H1 (cell line): ENCODE data around the gene FRK. TPM values are rescaled to one million over a fixed set of nuclear protein-coding genes. Genes with fewer than 3 reads are reported as not detected.

Source experiments
- CTCF ChIA-PET: fragments of 300-600 bp; sonication (Branson Sonifier 250); formaldehyde crosslinking; loops from one replicate; lab custom pipeline; 2021; ENCODE audit not compliant: partially characterized antibody; lab: Charles Lee
- POLR2A ChIA-PET: fragments of 300-600 bp; sonication (Branson Sonifier 250); formaldehyde crosslinking; loops from one replicate; lab custom pipeline; 2021; ENCODE audit warnings: inconsistent platforms; ENCODE audit not compliant: partially characterized antibody; lab: Charles Lee
- DNase-seq, 2 experiments: peaks; one replicate each; pipeline versions ENCODE4 v3.0.0 to v3.0.0-alpha.2; 2010 to 2022; ENCODE audit warnings: low spot score in 2 of 2, low read depth in 1 of 2, mixed read lengths in 1 of 2
- FAIRE-seq: peaks from 2 replicates; lab custom pipeline; 2011; peaks lifted over from hg19 to GRCh38; lab: Jason Lieb, UNC
- H2AFZ ChIP-seq: 2 replicates; pipeline ENCODE4 v1.8.1; 2012; ENCODE audit warnings: low read length, inconsistent platforms
- H2AK5ac ChIP-seq: 2 replicates; pipeline ENCODE4 v1.6.1; 2013; ENCODE audit warnings: low read depth, low read length
- H2BK120ac ChIP-seq: replicated peaks from 2 replicates; pipeline ENCODE3; 2013; ENCODE audit warnings: low read depth, low read length, inconsistent platforms
- H2BK12ac ChIP-seq: 2 replicates; pipeline ENCODE4 v1.6.1; 2013; ENCODE audit warnings: low read depth, low read length
- H2BK15ac ChIP-seq: 2 replicates; pipeline ENCODE4 v1.6.1; 2013; ENCODE audit warnings: low read length
- H2BK20ac ChIP-seq: 2 replicates; pipeline ENCODE4 v1.6.1; 2013; ENCODE audit warnings: low read length
- H2BK5ac ChIP-seq: 2 replicates; pipeline ENCODE4 v1.6.1; 2013; ENCODE audit warnings: low read depth, low read length
- H3K14ac ChIP-seq: 2 replicates; pipeline ENCODE4 v1.6.1; 2013; ENCODE audit warnings: inconsistent platforms; ENCODE audit not compliant: insufficient read length
- H3K18ac ChIP-seq: 2 replicates; pipeline ENCODE4 v1.6.1; 2013; ENCODE audit warnings: low read length; ENCODE audit errors: extremely low read depth
- H3K23ac ChIP-seq: 2 replicates; pipeline ENCODE4 v1.6.1; 2013; ENCODE audit warnings: inconsistent platforms; ENCODE audit not compliant: insufficient read length
- H3K23me2 ChIP-seq: 2 replicates; pipeline ENCODE4 v1.6.1; 2013; ENCODE audit warnings: low read depth, low read length
- H3K27ac ChIP-seq: 2 replicates; pipeline ENCODE4 v1.6.1; 2011; ENCODE audit warnings: low read depth, low read length, inconsistent platforms
- H3K27me3 ChIP-seq, 4 experiments: replicated peaks in 1 of 4; 1 replicate in 1 of 4; 2 replicates in 3 of 4; pipeline versions ENCODE4 v1.6.1 to v1.8.1; 2011 to 2013; ENCODE audit warnings: low read length in 3 of 4, mild to moderate bottlenecking in 3 of 4, inconsistent platforms in 2 of 4, mixed read lengths in 2 of 4, moderate library complexity in 1 of 4; ENCODE audit not compliant: control insufficient read depth in 3 of 4, insufficient read depth in 3 of 4; ENCODE audit errors: extremely low read depth in 1 of 4
- H3K36me3 ChIP-seq, 4 experiments: 2 replicates each; pipeline versions ENCODE4 v1.6.1 to v1.8.1; 2011 to 2013; ENCODE audit warnings: mild to moderate bottlenecking in 4 of 4, low read length in 3 of 4, moderate library complexity in 2 of 4, control low read depth in 1 of 4, inconsistent platforms in 1 of 4; ENCODE audit not compliant: insufficient read depth in 4 of 4, control insufficient read depth in 2 of 4
- H3K4ac ChIP-seq: replicated peaks from 2 replicates; pipeline ENCODE3; 2013; ENCODE audit warnings: low read length, low read depth, mixed read lengths, inconsistent platforms; ENCODE audit not compliant: insufficient read length
- H3K4me1 ChIP-seq, 4 experiments: replicated peaks in 1 of 4; 1 replicate in 1 of 4; 2 replicates in 3 of 4; pipeline versions ENCODE4 v1.6.1 to v1.8.1; 2011 to 2013; ENCODE audit warnings: low read length in 3 of 4, inconsistent platforms in 2 of 4, mixed read lengths in 1 of 4; ENCODE audit not compliant: insufficient read depth in 4 of 4, control insufficient read depth in 3 of 4
- H3K4me2 ChIP-seq, 2 experiments: 2 replicates each; pipeline versions ENCODE4 v1.6.1 to v1.8.1; 2011 to 2013; ENCODE audit warnings: low read depth in 2 of 2, low read length in 2 of 2, control low read depth in 1 of 2, inconsistent platforms in 1 of 2, mild to moderate bottlenecking in 1 of 2; ENCODE audit not compliant: insufficient read depth in 1 of 2
- H3K4me3 ChIP-seq, 4 experiments: fragments of 200-600, 300-600 bp in 1 of 4; sonication (generic), shearing (Covaris generic), sonication (Bioruptor Twin) in 1 of 4; 2 replicates each; pipeline versions ENCODE4 v1.5.1 to v1.8.1; 2011 to 2016; ENCODE audit warnings: low read length in 4 of 4, low read depth in 3 of 4, control low read depth in 2 of 4, inconsistent platforms in 2 of 4, mild to moderate bottlenecking in 2 of 4, mixed read lengths in 1 of 4, moderate library complexity in 1 of 4; ENCODE audit not compliant: insufficient read depth in 2 of 4; ENCODE audit errors: extremely low read depth in 1 of 4
- H3K56ac ChIP-seq: replicated peaks from 2 replicates; pipeline ENCODE3; 2013; ENCODE audit warnings: low read depth, mild to moderate bottlenecking, mixed read lengths, low read length, inconsistent platforms; ENCODE audit not compliant: insufficient read length
- H3K79me1 ChIP-seq: 2 replicates; pipeline ENCODE4 v1.6.1; 2013; ENCODE audit warnings: low read depth, low read length, control low read depth
- H3K79me2 ChIP-seq, 2 experiments: 2 replicates each; pipeline versions ENCODE4 v1.6.1 to v1.8.1; 2012 to 2013; ENCODE audit warnings: low read length in 2 of 2, mild to moderate bottlenecking in 2 of 2, inconsistent platforms in 1 of 2; ENCODE audit not compliant: insufficient read depth in 2 of 2, control insufficient read depth in 1 of 2
- H3K9ac ChIP-seq, 4 experiments: replicated peaks in 1 of 4; 1 replicate in 1 of 4; 2 replicates in 3 of 4; pipeline versions ENCODE4 v1.6.1 to v1.8.1; 2011 to 2013; ENCODE audit warnings: low read depth in 3 of 4, low read length in 3 of 4, control low read depth in 2 of 4, mild to moderate bottlenecking in 2 of 4, moderate library complexity in 2 of 4, inconsistent platforms in 1 of 4; ENCODE audit errors: extremely low read depth in 1 of 4
- H3K9me3 ChIP-seq, 2 experiments: 2 replicates each; pipeline versions ENCODE4 v1.6.1 to v1.8.1; 2012 to 2013; ENCODE audit warnings: mild to moderate bottlenecking in 2 of 2, moderate library complexity in 2 of 2, control low read depth in 1 of 2, inconsistent platforms in 1 of 2, low read depth in 1 of 2, low read length in 1 of 2, mixed read lengths in 1 of 2; ENCODE audit not compliant: insufficient read depth in 2 of 2
- H4K20me1 ChIP-seq, 2 experiments: replicated peaks in 1 of 2; 2 replicates each; pipeline versions ENCODE3 to v1.8.1; 2011 to 2013; ENCODE audit warnings: inconsistent platforms in 2 of 2, low read length in 2 of 2, mild to moderate bottlenecking in 1 of 2; ENCODE audit not compliant: insufficient read depth in 2 of 2, control insufficient read depth in 1 of 2
- H4K5ac ChIP-seq: 2 replicates; pipeline ENCODE4 v1.6.1; 2013; ENCODE audit warnings: low read length, low read depth, mixed read lengths, inconsistent platforms; ENCODE audit not compliant: insufficient read length
- H4K8ac ChIP-seq: 2 replicates; pipeline ENCODE4 v1.8.0; 2013; ENCODE audit warnings: mild to moderate bottlenecking, moderate library complexity, low read length, inconsistent platforms; ENCODE audit not compliant: insufficient read depth; ENCODE audit errors: extremely low read depth
- H4K91ac ChIP-seq: replicated peaks from 2 replicates; pipeline ENCODE3; 2013; ENCODE audit warnings: low read length, mixed read lengths, inconsistent platforms; ENCODE audit not compliant: insufficient read length
- BCL11A ChIP-seq, 2 experiments: IDR thresholded peaks; one replicate each; pipeline ENCODE4 v1.6.1; 2011; ENCODE audit warnings: low read depth in 2 of 2, low read length in 2 of 2, mild to moderate bottlenecking in 2 of 2
- BRCA1 ChIP-seq: IDR thresholded peaks from 2 replicates; pipeline ENCODE4 v1.6.1; 2012; ENCODE audit warnings: low read depth, low read length, improper control_type of control experiment
- EZH2 ChIP-seq: fragments of 200-600 bp; sonication (generic); IDR thresholded peaks from 2 replicates; pipeline ENCODE4 v1.7.1; 2012; ENCODE audit warnings: low read depth, mild to moderate bottlenecking, moderate library complexity, low read length, inconsistent platforms; ENCODE audit not compliant: severe bottlenecking
- JUN ChIP-seq: IDR thresholded peaks from 2 replicates; pipeline ENCODE4 v1.6.1; 2011; ENCODE audit warnings: low read depth, mild to moderate bottlenecking, improper control_type of control experiment, low read length
- KDM1A ChIP-seq: fragments of 200-600, 300-600 bp; sonication (generic); IDR thresholded peaks from 2 replicates; pipeline ENCODE4 v1.7.1; 2016; ENCODE audit warnings: mild to moderate bottlenecking, low read length, borderline replicate concordance
- POLR2AphosphoS5 ChIP-seq: IDR thresholded peaks from 2 replicates; pipeline ENCODE4 v1.6.1; 2011; ENCODE audit warnings: low read depth, low read length
- RBBP5 ChIP-seq: IDR thresholded peaks from 2 replicates; pipeline ENCODE4 v1.7.1; 2012; ENCODE audit warnings: low read depth, mild to moderate bottlenecking, inconsistent platforms, low read length, moderate library complexity, borderline replicate concordance
- WGBS, 2 experiments: shearing (Covaris generic) in 1 of 2; methylation state at CpG; one replicate each; pipeline versions ENCODE4 v1.1.6 to v1.1.7; 2013 to 2015; ENCODE audit warnings: low lambda C conversion rate in 2 of 2, mixed read lengths in 2 of 2, inconsistent platforms in 1 of 2, low coverage in 1 of 2, missing lambda C conversion rate in 1 of 2; ENCODE audit not compliant: insufficient replicate concordance in 2 of 2, insufficient coverage in 1 of 2, insufficient read length in 1 of 2; ENCODE audit errors: extremely low coverage in 1 of 2, missing lambda C conversion rate in 1 of 2; 5-methylcytosine and 5-hydroxymethylcytosine counted together
- polyA plus RNA-seq, 7 experiments: library from polyadenylated mRNA; depleted of rRNA in 3 of 7; stranded (reverse) in 5 of 7; unstranded in 2 of 7; fragments of >200 nt in 5 of 7; fragments of 200-250 nt in 2 of 7; gene quantifications; 1 replicate in 5 of 7; 2 replicates in 1 of 7; 4 replicates in 1 of 7; pipeline versions ENCODE4 v1.2.1 to v1.2.3, GENCODE V29; 2011 to 2013; ENCODE audit warnings: missing spikeins in 2 of 7, mixed read lengths in 2 of 7
- total RNA-seq: library from RNA; stranded (reverse); fragmentation: NEBNext Ultra II Directional; extraction: Animal tissue kit (Norgen Biotek cat#: 25700); gene quantifications from 2 replicates; pipeline ENCODE4 v1.2.1, GENCODE V29; 2021

The FRK gene
- total and polyA plus RNA-seq, 2 of the 8 experiments (the other 6 are each of a cell fraction or from before 2014, with no cell fraction given) = 0.11 to 0.24 TPM

DNA sequence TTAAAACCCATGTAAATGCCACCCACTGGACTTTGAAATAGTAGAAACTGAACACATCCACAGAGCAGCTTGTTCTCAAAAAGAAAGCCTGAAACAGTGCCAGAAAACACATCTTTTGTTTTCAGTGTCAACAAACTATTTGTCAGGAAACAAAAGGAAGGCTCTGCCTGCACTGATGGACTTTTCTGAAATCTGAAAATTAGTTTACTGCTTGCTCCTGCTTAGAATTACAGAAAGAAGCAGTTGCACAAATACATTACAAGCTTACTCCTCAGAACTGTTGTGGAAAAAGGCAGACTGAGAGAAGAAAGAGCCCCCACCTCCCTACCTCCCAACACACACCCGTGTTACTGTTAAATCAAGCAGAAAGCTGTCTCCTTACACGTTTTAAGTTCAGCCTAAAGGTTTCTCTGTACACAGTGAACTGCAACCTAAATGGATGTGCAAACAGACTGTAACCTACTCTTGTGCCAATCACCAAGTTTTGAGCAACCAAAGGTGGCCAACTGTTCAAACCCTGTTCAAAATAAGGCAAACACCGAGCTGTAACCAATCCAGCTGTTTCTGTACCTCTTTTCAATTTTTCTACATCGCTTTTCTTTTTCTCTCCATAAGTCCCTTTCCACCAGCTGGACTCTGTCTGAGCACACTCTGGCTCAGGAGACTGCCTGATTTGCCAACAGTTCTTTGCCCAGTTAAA, 43.7 kb downstream of the FRK start:
- Histone ChIP-seq H3K27me3 (no peaks in the 10 kb centered on the region), H4K8ac (no peak overlapping the region), H2BK15ac (no peak overlapping the region), H3K23me2 (no peaks in the 10 kb centered on the region), H2BK20ac (no peak overlapping the region), H3K9ac (no peak overlapping the region), H3K14ac (no peak overlapping the region), H4K91ac (no peak overlapping the region), H3K4me1 (peaks cover 0 to 3% (median 1%) of the 10 kb centered on the region in 4 experiments; a peak in 2 of 7 replicates), H3K79me2 (no peaks in the 10 kb centered on the region), H3K36me3 (no peaks in the 10 kb centered on the region), H3K4me3 (no peak overlapping the region), H2BK120ac (no peak overlapping the region), H3K18ac (no peak overlapping the region), H2AFZ (0 out of 2 replicates have a peak overlapping the region, but pooled peaks have one; percentile 37), H3K4ac (no peak overlapping the region), H3K56ac (no peak overlapping the region), H2AK5ac (no peak overlapping the region), H4K20me1 (no peaks in the 10 kb centered on the region), H3K27ac (no peak overlapping the region), H4K5ac (no peak overlapping the region), H3K23ac (no peak overlapping the region), H3K9me3 (no peaks in the 10 kb centered on the region), H3K4me2 (no peak overlapping the region), H2BK12ac (no peak overlapping the region), H3K79me1 (no peaks in the 10 kb centered on the region), H2BK5ac (no peak overlapping the region)
- ChIA-PET CTCF (interaction anchor here (0.8 to 1.6 kb wide), 7 partner anchors 17 to 108 kb away, joined by 3 to 5 read pairs (median 3); partner anchors contain the start of genes FRK and NT5DC1), POLR2A (no interaction called here)
- FAIRE-seq = no peak
- TF ChIP-seq JUN = no peak
- no peak for TF ChIP-seq BRCA1
- no peak for TF ChIP-seq RBBP5
- no peak for TF ChIP-seq EZH2
- TF ChIP-seq BCL11A (IDR thresholded peaks at IDR 0.05; ENCODE audit: low read depth in 2 of 2, low read length in 2 of 2) = no peak
- TF ChIP-seq KDM1A = no peak
- no peak for TF ChIP-seq POLR2AphosphoS5
- DNase-seq = no peak
- WGBS, 2 experiments = 70% methylated on average over 4 of the region's 4 CpGs; no CpG with 5 or more reads in 1 of the 2 experiments
